SK-N-SH (cell line): Measurements from ENCODE around the gene TMEM266. TPM values are rescaled to one million over a fixed set of nuclear protein-coding genes. Genes with fewer than 3 reads are reported as not detected.

Experiments
- CTCF ChIA-PET: fragments of 300-600, 350-600 bp; formaldehyde crosslinking; extraction: SDS; loops from one replicate; lab custom pipeline; 2021; lab: Yijun Ruan, JAX
- POLR2A ChIA-PET: fragments of 350-600 bp; sonication (Branson Sonifier 250); formaldehyde crosslinking; extraction: SDS; loops from one replicate; lab custom pipeline; 2020; ENCODE audit warnings: antibody characterized with exemption, inconsistent platforms; lab: Yijun Ruan, JAX
- DNase-seq: peaks from one replicate; pipeline ENCODE4 v3.0.0; 2012
- H2AFZ ChIP-seq: fragments of 200-600 bp; sonication (generic); 2 replicates; pipeline ENCODE4 v1.8.1; 2016; ENCODE audit warnings: antibody characterized with exemption, mild to moderate bottlenecking, low read depth
- H3F3A ChIP-seq: fragments of 200-600 bp; sonication (generic); replicated peaks from 2 replicates; pipeline ENCODE3; 2016; ENCODE audit warnings: antibody characterized with exemption, mild to moderate bottlenecking; ENCODE audit not compliant: insufficient read depth
- H3K27ac ChIP-seq, 2 experiments: fragments of 200-500 bp in 1 of 2; fragments of 200-600 bp in 1 of 2; sonication (Bioruptor generic) in 1 of 2; sonication (generic), shearing (Covaris generic) in 1 of 2; 2 replicates each; pipeline versions ENCODE4 v1.5.1 to v1.6.1; 2014 to 2016; ENCODE audit warnings: low read depth in 2 of 2, inconsistent platforms in 1 of 2, low read length in 1 of 2, mild to moderate bottlenecking in 1 of 2, mixed read lengths in 1 of 2
- H3K27me3 ChIP-seq: fragments of 200-600 bp; sonication (generic), shearing (Covaris generic); 2 replicates; pipeline ENCODE4 v1.6.1; 2016; ENCODE audit warnings: mixed run types; ENCODE audit not compliant: insufficient read depth
- H3K36me3 ChIP-seq, 2 experiments: fragments of 200-500 bp in 1 of 2; fragments of 200-600 bp in 1 of 2; sonication (Bioruptor generic) in 1 of 2; sonication (generic) in 1 of 2; replicated peaks in 1 of 2; 2 replicates each; pipeline versions ENCODE3 to v1.5.1; 2014 to 2016; ENCODE audit warnings: low read length in 1 of 2, mild to moderate bottlenecking in 1 of 2; ENCODE audit not compliant: insufficient read depth in 2 of 2, control insufficient read depth in 1 of 2
- H3K4me1 ChIP-seq, 2 experiments: fragments of 200-500 bp in 1 of 2; fragments of 200-600 bp in 1 of 2; sonication (Bioruptor generic) in 1 of 2; sonication (generic), shearing (Covaris generic) in 1 of 2; 2 replicates each; pipeline versions ENCODE4 v1.5.1 to v1.6.1; 2014 to 2016; ENCODE audit warnings: low read depth in 1 of 2, low read length in 1 of 2, mixed run types in 1 of 2; ENCODE audit not compliant: insufficient read depth in 2 of 2, control insufficient read depth in 1 of 2
- H3K4me2 ChIP-seq: fragments of 200-600 bp; sonication (generic), shearing (Covaris generic); 2 replicates; pipeline ENCODE4 v1.6.1; 2017; ENCODE audit warnings: mixed run types
- H3K4me3 ChIP-seq, 2 experiments: fragments of 200-500 bp in 1 of 2; fragments of 200-600 bp in 1 of 2; sonication (Bioruptor generic) in 1 of 2; sonication (generic), shearing (Covaris generic) in 1 of 2; 2 replicates each; pipeline versions ENCODE4 v1.5.1 to v1.8.1; 2014 to 2016; ENCODE audit warnings: low read depth in 2 of 2, inconsistent platforms in 1 of 2, low read length in 1 of 2, mild to moderate bottlenecking in 1 of 2, mixed read lengths in 1 of 2, moderate library complexity in 1 of 2
- H3K79me2 ChIP-seq: fragments of 200-600 bp; sonication (generic); 2 replicates; pipeline ENCODE4 v1.8.1; 2017; ENCODE audit warnings: mild to moderate bottlenecking; ENCODE audit not compliant: insufficient read depth
- H3K9ac ChIP-seq: fragments of 200-600 bp; sonication (generic); 2 replicates; pipeline ENCODE4 v1.6.1; 2017; ENCODE audit warnings: mixed run types
- H3K9me2 ChIP-seq: fragments of 200-600 bp; sonication (generic); 2 replicates; pipeline ENCODE4 v1.6.1; 2017; ENCODE audit warnings: mixed run types
- H3K9me3 ChIP-seq: fragments of 200-600 bp; sonication (generic); 2 replicates; pipeline ENCODE4 v1.6.1; 2017; ENCODE audit warnings: mixed run types, mild to moderate bottlenecking, moderate library complexity
- H4K20me1 ChIP-seq: fragments of 200-600 bp; sonication (generic); 2 replicates; pipeline ENCODE4 v1.6.1; 2017; ENCODE audit warnings: mild to moderate bottlenecking, mixed run types; ENCODE audit not compliant: insufficient read depth
- FOSL2 ChIP-seq: IDR thresholded peaks from 2 replicates; pipeline ENCODE4 v1.4.0; 2012; ENCODE audit warnings: low read depth, mild to moderate bottlenecking, moderate library complexity, borderline replicate concordance
- GABPA ChIP-seq: IDR thresholded peaks from 2 replicates; pipeline ENCODE4 v1.4.0; 2012; ENCODE audit warnings: low read depth, mild to moderate bottlenecking
- GATA2 ChIP-seq: sonication (generic); formaldehyde crosslinking; IDR thresholded peaks from 2 replicates; pipeline ENCODE4 v1.5.0; 2020; ENCODE audit warnings: mild to moderate bottlenecking, missing genetic modification reagents
- MEF2A ChIP-seq: IDR thresholded peaks from 2 replicates; pipeline ENCODE4 v1.4.0; 2012; ENCODE audit warnings: low read depth, borderline replicate concordance
- MXI1 ChIP-seq: IDR thresholded peaks from 2 replicates; pipeline ENCODE4 v1.6.1; 2012; ENCODE audit warnings: mild to moderate bottlenecking, low read depth, low read length, improper control_type of control experiment
- NFIC ChIP-seq: IDR thresholded peaks from 2 replicates; pipeline ENCODE4 v1.4.0; 2012; ENCODE audit warnings: borderline replicate concordance
- NRF1 ChIP-seq: IDR thresholded peaks from 2 replicates; pipeline ENCODE4 v1.6.1; 2012; ENCODE audit warnings: low read depth, mild to moderate bottlenecking, low read length
- PBX3 ChIP-seq: IDR thresholded peaks from 2 replicates; pipeline ENCODE4; 2012
- POLR2AphosphoS5 ChIP-seq: IDR thresholded peaks from 2 replicates; pipeline ENCODE4 v1.6.1; 2012; ENCODE audit warnings: low read depth, low read length
- RCOR1 ChIP-seq: fragments of 150-350 bp; IDR thresholded peaks from 2 replicates; pipeline ENCODE4 v1.6.1; 2017; ENCODE audit warnings: antibody characterized with exemption, low read length
- RXRA ChIP-seq: IDR thresholded peaks from 2 replicates; pipeline ENCODE4 v1.4.0; 2012; ENCODE audit warnings: low read depth, mild to moderate bottlenecking, borderline replicate concordance
- SMC3 ChIP-seq: IDR thresholded peaks from 2 replicates; pipeline ENCODE4 v1.6.1; 2012; ENCODE audit warnings: low read depth, low read length, improper control_type of control experiment
- TAF1 ChIP-seq: IDR thresholded peaks from 2 replicates; pipeline ENCODE4 v1.6.1; 2012; ENCODE audit warnings: low read depth, mild to moderate bottlenecking, low read length, moderate library complexity, borderline replicate concordance
- TCF12 ChIP-seq: IDR thresholded peaks from 2 replicates; pipeline ENCODE4 v1.4.0; 2012
- YY1 ChIP-seq: IDR thresholded peaks from 2 replicates; pipeline ENCODE4 v1.4.0; 2012; ENCODE audit warnings: low read depth, mild to moderate bottlenecking
- WGBS: methylation state at CpG from one replicate; pipeline ENCODE4 v1.1.6; 2017; ENCODE audit warnings: low lambda C conversion rate; 5-methylcytosine and 5-hydroxymethylcytosine counted together
- polyA plus RNA-seq, 3 experiments: library from polyadenylated mRNA; depleted of rRNA; stranded (reverse); fragments of >200 nt; gene quantifications; 2 replicates each; pipeline ENCODE4 v1.2.3, GENCODE V29; 2012
- TF ChIP-seq, protein P1 (sequence below): fragments of 200-600 bp; sonication (generic); IDR thresholded peaks from 2 replicates; pipeline ENCODE4 v1.6.1; 2017; ENCODE audit warnings: antibody characterized with exemption, mild to moderate bottlenecking, moderate library complexity
- TF ChIP-seq, protein P2 (sequence below): IDR thresholded peaks from 2 replicates; pipeline ENCODE4 v1.4.0; 2012; ENCODE audit warnings: low read depth, borderline replicate concordance
- TF ChIP-seq, protein P3 (sequence below): IDR thresholded peaks from 2 replicates; pipeline ENCODE4 v1.6.1; 2012; ENCODE audit warnings: mild to moderate bottlenecking, low read depth, low read length, moderate library complexity

Gene TMEM266
- polyA plus RNA-seq, 1 of the 3 experiments (the other 2 are of a cell fraction), result 0.07 TPM

- Histone ChIP-seq H3K4me1 (peaks cover 0 to 2% of the 10 kb centered on the region in 2 experiments; a peak in 1 of 4 replicates), H3K27me3 (peaks cover 8% of the 10 kb centered on the region; the same call in 1 of the 2 replicates), H3F3A (no peaks in the 10 kb centered on the region), H3K36me3 (no peaks in the 10 kb centered on the region), H3K4me2 (no peak overlapping the region), H3K9me3 (no peaks in the 10 kb centered on the region), H4K20me1 (no peaks in the 10 kb centered on the region), H2AFZ (no peak overlapping the region), H3K9ac (no peak overlapping the region), H3K27ac (no peak overlapping the region), H3K79me2 (no peaks in the 10 kb centered on the region), H3K4me3 (no peak overlapping the region), H3K9me2 (no peaks in the 10 kb centered on the region)
- DNase-seq, result no peak
- WGBS, result 54% methylated on average over 14 of the region's 14 CpGs
- CTCF ChIA-PET, result interaction anchor here (0.7 to 19.6 kb wide), 39 partner anchors 11 to 867 kb away, joined by 3 to 322 read pairs (median 4); partner anchors contain the start of genes NRG4 and TMEM266
- POLR2A ChIA-PET, result no interaction called here
- TF ChIP-seq RXRA (no peak), NFIC (no peak), YY1 (no peak), GATA2 (CRISPR knock-in tag) (no peak), GABPA (no peak), TCF12 (no peak), TAF1 (no peak), SMC3 (no peak), FOSL2 (no peak), RCOR1 (no peak), NRF1 (no peak), MXI1 (no peak), PBX3 (no peak), MEF2A (no peak), POLR2AphosphoS5 (no peak)
- TF ChIP-seq, protein P1, sequence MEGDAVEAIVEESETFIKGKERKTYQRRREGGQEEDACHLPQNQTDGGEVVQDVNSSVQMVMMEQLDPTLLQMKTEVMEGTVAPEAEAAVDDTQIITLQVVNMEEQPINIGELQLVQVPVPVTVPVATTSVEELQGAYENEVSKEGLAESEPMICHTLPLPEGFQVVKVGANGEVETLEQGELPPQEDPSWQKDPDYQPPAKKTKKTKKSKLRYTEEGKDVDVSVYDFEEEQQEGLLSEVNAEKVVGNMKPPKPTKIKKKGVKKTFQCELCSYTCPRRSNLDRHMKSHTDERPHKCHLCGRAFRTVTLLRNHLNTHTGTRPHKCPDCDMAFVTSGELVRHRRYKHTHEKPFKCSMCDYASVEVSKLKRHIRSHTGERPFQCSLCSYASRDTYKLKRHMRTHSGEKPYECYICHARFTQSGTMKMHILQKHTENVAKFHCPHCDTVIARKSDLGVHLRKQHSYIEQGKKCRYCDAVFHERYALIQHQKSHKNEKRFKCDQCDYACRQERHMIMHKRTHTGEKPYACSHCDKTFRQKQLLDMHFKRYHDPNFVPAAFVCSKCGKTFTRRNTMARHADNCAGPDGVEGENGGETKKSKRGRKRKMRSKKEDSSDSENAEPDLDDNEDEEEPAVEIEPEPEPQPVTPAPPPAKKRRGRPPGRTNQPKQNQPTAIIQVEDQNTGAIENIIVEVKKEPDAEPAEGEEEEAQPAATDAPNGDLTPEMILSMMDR, result no peak
- TF ChIP-seq, protein P2, sequence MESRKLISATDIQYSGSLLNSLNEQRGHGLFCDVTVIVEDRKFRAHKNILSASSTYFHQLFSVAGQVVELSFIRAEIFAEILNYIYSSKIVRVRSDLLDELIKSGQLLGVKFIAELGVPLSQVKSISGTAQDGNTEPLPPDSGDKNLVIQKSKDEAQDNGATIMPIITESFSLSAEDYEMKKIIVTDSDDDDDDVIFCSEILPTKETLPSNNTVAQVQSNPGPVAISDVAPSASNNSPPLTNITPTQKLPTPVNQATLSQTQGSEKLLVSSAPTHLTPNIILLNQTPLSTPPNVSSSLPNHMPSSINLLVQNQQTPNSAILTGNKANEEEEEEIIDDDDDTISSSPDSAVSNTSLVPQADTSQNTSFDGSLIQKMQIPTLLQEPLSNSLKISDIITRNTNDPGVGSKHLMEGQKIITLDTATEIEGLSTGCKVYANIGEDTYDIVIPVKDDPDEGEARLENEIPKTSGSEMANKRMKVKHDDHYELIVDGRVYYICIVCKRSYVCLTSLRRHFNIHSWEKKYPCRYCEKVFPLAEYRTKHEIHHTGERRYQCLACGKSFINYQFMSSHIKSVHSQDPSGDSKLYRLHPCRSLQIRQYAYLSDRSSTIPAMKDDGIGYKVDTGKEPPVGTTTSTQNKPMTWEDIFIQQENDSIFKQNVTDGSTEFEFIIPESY, result no peak
- TF ChIP-seq, protein P3, sequence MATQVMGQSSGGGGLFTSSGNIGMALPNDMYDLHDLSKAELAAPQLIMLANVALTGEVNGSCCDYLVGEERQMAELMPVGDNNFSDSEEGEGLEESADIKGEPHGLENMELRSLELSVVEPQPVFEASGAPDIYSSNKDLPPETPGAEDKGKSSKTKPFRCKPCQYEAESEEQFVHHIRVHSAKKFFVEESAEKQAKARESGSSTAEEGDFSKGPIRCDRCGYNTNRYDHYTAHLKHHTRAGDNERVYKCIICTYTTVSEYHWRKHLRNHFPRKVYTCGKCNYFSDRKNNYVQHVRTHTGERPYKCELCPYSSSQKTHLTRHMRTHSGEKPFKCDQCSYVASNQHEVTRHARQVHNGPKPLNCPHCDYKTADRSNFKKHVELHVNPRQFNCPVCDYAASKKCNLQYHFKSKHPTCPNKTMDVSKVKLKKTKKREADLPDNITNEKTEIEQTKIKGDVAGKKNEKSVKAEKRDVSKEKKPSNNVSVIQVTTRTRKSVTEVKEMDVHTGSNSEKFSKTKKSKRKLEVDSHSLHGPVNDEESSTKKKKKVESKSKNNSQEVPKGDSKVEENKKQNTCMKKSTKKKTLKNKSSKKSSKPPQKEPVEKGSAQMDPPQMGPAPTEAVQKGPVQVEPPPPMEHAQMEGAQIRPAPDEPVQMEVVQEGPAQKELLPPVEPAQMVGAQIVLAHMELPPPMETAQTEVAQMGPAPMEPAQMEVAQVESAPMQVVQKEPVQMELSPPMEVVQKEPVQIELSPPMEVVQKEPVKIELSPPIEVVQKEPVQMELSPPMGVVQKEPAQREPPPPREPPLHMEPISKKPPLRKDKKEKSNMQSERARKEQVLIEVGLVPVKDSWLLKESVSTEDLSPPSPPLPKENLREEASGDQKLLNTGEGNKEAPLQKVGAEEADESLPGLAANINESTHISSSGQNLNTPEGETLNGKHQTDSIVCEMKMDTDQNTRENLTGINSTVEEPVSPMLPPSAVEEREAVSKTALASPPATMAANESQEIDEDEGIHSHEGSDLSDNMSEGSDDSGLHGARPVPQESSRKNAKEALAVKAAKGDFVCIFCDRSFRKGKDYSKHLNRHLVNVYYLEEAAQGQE, result no peak
Observed at GRCh38 chr15:76140074-76140464, 80.3 kb downstream of the TMEM266 start.
